ENCODE results near the gene PCDHGB4. TPM values are rescaled to one million over a fixed set of nuclear protein-coding genes. Genes with fewer than 3 reads are reported as not detected.
"Not testable (repeated sequence)": the region's sequence is repeated elsewhere in the genome, so short reads cannot be mapped to it uniquely, and the experiment has no call there.

Gene PCDHGB4
- total RNA-seq, 1 donor from 2014 or later = 5.4 TPM

DNA sequence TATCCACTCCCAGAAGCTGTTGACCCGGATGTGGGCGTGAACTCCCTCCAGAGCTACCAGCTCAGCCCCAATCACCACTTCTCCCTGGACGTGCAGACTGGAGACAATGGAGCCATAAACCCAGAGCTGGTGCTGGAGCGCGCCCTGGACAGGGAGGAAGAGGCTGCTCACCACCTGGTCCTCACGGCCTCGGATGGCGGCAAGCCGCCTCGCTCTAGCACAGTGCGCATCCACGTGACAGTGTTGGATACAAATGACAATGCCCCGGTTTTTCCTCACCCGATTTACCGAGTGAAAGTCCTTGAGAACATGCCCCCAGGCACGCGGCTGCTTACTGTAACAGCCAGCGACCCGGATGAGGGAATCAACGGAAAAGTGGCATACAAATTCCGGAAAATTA is 5.8 kb downstream of the PCDHGB4 start:
- ATAC-seq (no peak), DNase-seq (no peak)
- intact Hi-C loops (cut with micrococcal nuclease) = no loop called here

- intact Hi-C loops (cut with micrococcal nuclease); ATAC-seq; DNase-seq: not testable (repeated sequence)
Measured at GRCh38 chr5:141394401-141395187, 7.1 kb downstream of the PCDHGB4 start.

- DNase-seq (peak; percentile 68), ATAC-seq (peak; percentile 96)
- intact Hi-C loops (cut with micrococcal nuclease) = not testable (repeated sequence)
Measured at GRCh38 chr5:141397756-141398551, 10.5 kb downstream of the PCDHGB4 start, which contains the start of gene PCDHGB5. TSS of gene PCDHGB5 (plus strand) at chr5:141397947. CDS start at chr5:141398128, 181 bp downstream.

GRCh38 chr5:141398608-141399007 is 11.1 kb downstream of the PCDHGB4 start:
- ATAC-seq (peak; percentile 43), DNase-seq (no peak)
- intact Hi-C loops (cut with micrococcal nuclease) = no loop called here

- intact Hi-C loops (cut with micrococcal nuclease) = loop anchor here (10.0 kb wide), 1 partner anchor 165 kb away; no protein-coding TSS in a partner anchor
- no peak for ATAC-seq
- DNase-seq = no peak
Measured at GRCh38 chr5:141399555-141400258, 12.2 kb downstream of the PCDHGB4 start.

- DNase-seq (peak; percentile 35), ATAC-seq (no peak)
- intact Hi-C loops (cut with micrococcal nuclease) = loop anchor here (10.0 kb wide), 1 partner anchor 162 kb away; no protein-coding TSS in a partner anchor
Measured at GRCh38 chr5:141402553-141403243, 15.2 kb downstream of the PCDHGB4 start, which contains the start of gene PCDHGA9. TSS of gene PCDHGA9 (plus strand) at chr5:141402778. CDS start at chr5:141402953, 175 bp downstream.

DNA sequence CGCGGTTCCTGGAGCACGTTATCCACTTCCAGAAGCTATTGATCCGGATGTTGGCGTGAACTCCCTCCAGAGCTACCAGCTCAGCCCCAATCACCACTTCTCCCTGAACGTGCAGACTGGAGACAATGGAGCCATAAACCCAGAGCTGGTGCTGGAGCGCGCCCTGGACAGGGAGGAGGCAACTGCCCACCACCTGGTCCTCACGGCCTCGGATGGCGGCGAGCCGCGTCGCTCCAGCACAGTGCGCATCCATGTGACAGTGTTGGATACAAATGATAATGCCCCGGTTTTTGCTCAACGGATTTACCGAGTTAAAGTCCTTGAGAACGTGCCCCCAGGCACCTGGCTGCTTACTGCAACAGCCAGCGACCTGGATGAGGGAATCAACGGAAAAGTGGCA is 15.9 kb downstream of the PCDHGB4 start:
- no peak for ATAC-seq
- DNase-seq = no peak
- intact Hi-C loops (cut with micrococcal nuclease) = loop anchor here (10.0 kb wide), 1 partner anchor 161 kb away; no protein-coding TSS in a partner anchor

DNA sequence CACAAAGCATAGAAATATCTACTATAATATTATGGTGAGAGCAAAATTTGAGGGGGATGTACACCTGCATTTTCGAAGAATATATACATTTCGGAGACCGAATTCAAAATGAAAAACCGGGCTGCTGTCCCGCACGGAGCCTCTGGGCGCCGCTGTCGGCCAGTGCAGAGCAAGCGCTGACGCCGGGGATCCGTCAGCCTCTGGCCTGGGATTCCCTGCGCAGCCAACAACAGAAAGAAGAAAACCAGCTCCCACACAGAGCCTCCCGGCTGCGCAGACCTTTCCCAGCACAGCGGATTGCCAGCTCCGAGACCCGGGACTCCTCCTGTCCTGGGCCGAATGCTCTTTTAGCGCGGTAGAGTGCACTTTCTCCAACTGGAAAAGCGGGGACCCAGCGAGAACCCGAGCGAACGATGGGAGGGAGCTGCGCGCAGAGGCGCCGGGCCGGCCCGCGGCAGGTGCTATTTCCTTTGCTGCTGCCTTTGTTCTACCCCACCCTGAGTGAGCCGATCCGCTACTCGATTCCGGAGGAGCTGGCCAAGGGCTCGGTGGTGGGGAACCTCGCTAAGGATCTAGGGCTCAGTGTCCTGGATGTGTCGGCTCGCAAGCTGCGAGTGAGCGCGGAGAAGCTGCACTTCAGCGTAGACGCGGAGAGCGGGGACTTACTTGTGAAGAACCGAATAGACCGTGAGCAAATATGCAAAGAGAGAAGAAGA is 20.4 kb downstream of the PCDHGB4 start, which contains the start of gene PCDHGB6:
PCDHGB6 (plus strand) TSS at position 232 of the 716 bp plus-strand sequence; CDS start at position 414, 182 bp downstream.
- peak; percentile 78 for DNase-seq
- intact Hi-C loops (cut with micrococcal nuclease) = loop anchor here (10.0 kb wide), 1 partner anchor 157 kb away; no protein-coding TSS in a partner anchor

GRCh38 chr5:141409598-141410306 is 22.3 kb downstream of the PCDHGB4 start:
- DNase-seq (no peak), ATAC-seq (no peak)
- intact Hi-C loops (cut with micrococcal nuclease) = loop anchor here (10.0 kb wide), 3 partner anchors 65 to 155 kb away; partner anchors contain the start of gene PCDHGC3

More for the DNA sequence above, 20.4 kb downstream of the PCDHGB4 start, which contains the start of gene PCDHGB6:
- peak; percentile 92 for ATAC-seq

GRCh38 chr5:141411575-141411974 is 24.1 kb downstream of the PCDHGB4 start:
- intact Hi-C loops (cut with micrococcal nuclease) = loop anchor here (10.0 kb wide), 2 partner anchors 63 to 113 kb away; partner anchors contain the start of gene PCDHGC3
- ATAC-seq = no peak
- no peak for DNase-seq

DNA sequence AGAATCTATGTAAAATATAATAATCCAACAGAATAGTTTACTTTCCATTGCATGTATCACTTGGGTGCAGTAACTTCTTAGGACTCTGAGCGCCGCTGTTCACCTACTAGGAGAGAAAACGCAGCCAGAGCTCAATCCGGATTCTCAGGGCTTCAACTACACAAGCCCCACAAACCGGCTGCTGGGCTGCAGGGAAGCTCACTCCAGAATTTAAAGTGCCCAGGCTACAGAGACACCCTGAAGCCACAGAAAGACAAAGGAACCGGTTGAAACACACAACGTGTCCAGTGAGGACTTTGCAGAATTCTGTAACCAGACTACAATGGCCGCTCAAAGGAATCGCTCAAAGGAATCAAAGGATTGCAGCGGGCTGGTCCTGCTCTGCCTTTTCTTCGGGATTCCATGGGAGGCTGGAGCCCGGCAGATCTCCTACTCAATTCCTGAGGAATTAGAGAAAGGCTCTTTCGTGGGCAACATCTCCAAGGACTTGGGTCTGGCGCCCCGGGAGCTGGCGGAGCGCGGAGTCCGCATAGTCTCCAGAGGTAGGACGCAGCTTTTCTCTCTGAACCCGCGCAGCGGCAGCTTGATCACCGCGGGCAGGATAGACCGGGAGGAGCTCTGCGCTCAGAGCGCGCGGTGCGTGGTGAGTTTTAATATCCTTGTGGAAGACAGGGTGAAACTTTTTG is 25.5 kb downstream of the PCDHGB4 start, which contains the start of gene PCDHGA10:
PCDHGA10 (plus strand) TSS at position 134 of the 686 bp plus-strand sequence; CDS start at position 323, 189 bp downstream.
- ATAC-seq (peak; percentile 67), DNase-seq (peak; percentile 44)
- intact Hi-C loops (cut with micrococcal nuclease) = loop anchor here (10.0 kb wide), 2 partner anchors 62 to 112 kb away; partner anchors contain the start of gene PCDHGC3

DNA sequence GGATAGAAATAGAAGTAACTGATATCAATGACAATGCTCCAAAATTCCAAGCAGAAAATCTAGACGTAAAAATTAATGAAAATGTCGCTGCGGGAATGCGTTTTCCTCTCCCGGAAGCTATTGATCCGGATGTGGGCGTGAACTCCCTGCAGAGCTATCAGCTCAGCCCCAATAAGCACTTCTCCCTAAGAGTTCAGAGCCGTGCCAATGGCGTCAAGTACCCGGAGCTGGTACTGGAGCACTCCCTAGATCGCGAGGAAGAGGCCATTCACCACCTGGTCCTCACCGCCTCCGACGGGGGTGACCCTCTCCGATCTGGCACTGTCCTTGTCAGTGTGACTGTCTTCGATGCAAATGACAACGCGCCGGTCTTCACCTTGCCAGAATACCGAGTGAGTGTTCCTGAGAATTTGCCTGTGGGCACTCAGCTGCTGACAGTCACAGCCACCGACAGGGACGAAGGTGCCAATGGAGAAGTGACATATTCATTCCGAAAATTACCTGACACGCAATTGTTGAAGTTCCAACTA is 26.1 kb downstream of the PCDHGB4 start:
- intact Hi-C loops (cut with micrococcal nuclease) = loop anchor here (10.0 kb wide), 2 partner anchors 61 to 111 kb away; partner anchors contain the start of gene PCDHGC3
- no peak for DNase-seq

GRCh38 chr5:141414548-141415274 is 27.2 kb downstream of the PCDHGB4 start:
- intact Hi-C loops (cut with micrococcal nuclease) = loop anchor here (10.0 kb wide), 2 partner anchors 60 to 110 kb away; partner anchors contain the start of gene PCDHGC3
- not testable (repeated sequence) for DNase-seq, ATAC-seq

More for the DNA sequence above, 26.1 kb downstream of the PCDHGB4 start:
- peak; percentile 23 for ATAC-seq

DNA sequence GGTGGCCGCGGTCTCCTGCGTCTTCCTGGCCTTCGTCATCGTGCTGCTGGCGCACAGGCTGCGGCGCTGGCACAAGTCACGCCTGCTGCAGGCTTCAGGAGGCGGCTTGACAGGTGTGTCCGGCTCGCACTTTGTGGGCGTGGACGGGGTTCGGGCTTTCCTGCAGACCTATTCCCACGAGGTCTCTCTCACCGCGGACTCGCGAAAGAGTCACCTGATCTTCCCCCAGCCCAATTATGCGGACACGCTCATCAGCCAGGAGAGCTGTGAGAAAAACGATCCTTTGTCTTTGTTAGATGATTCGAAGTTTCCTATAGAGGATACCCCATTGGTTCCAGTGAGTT is 27.7 kb downstream of the PCDHGB4 start:
- ATAC-seq, DNase-seq: not testable (repeated sequence)
- intact Hi-C loops (cut with micrococcal nuclease) = loop anchor here (10.0 kb wide), 2 partner anchors 60 to 110 kb away; partner anchors contain the start of gene PCDHGC3

All from left ventricle myocardium superior (tissue), 1 donor.